WTC11 (cell line): Measurements from ENCODE around the gene FPR1. TPM values are rescaled to one million over a fixed set of nuclear protein-coding genes. Genes with fewer than 3 reads are reported as not detected.

Experiments used
- ATAC-seq: fragments of 200-7000 bp; cut with Tn5 transposase; 2 replicates; pipeline ENCODE4 v1.10.0; 2021; ENCODE audit warnings: mild to moderate bottlenecking, moderate library complexity
- CTCF ChIA-PET: fragments of 300-600 bp; sonication (Branson Sonifier 250); formaldehyde crosslinking; loops from one replicate; lab custom pipeline; 2021; ENCODE audit warnings: antibody characterized with exemption; lab: Charles Lee
- POLR2A ChIA-PET: fragments of 350-600 bp; sonication (Branson Sonifier 250); formaldehyde crosslinking; loops from one replicate; lab custom pipeline; 2021; ENCODE audit warnings: antibody characterized with exemption; lab: Charles Lee
- DNase-seq: peaks from one replicate; pipeline ENCODE4 v3.0.0; 2021; ENCODE audit warnings: low spot score
- H3K27ac Mint-ChIP-seq: 2 replicates; pipeline ENCODE4 v1.8.0; 2021; ENCODE audit warnings: mixed read lengths
- H3K27me3 Mint-ChIP-seq: 2 replicates; pipeline ENCODE4 v1.8.0; 2021; ENCODE audit warnings: low read depth, mild to moderate bottlenecking, moderate library complexity, mixed read lengths
- H3K36me3 Mint-ChIP-seq: 2 replicates; pipeline ENCODE4 v1.8.0; 2021; ENCODE audit warnings: mixed read lengths
- H3K4me1 Mint-ChIP-seq: 2 replicates; pipeline ENCODE4 v1.8.0; 2022; ENCODE audit warnings: mixed read lengths
- H3K4me3 Mint-ChIP-seq: 2 replicates; pipeline ENCODE4 v1.8.0; 2021; ENCODE audit warnings: mild to moderate bottlenecking, moderate library complexity, mixed read lengths
- H3K9me3 Mint-ChIP-seq: 2 replicates; pipeline ENCODE4 v1.8.0; 2021; ENCODE audit warnings: mixed read lengths
- CBFB ChIP-seq: sonication (generic); formaldehyde crosslinking; IDR thresholded peaks from 2 replicates; pipeline ENCODE4 v1.8.1; 2022; ENCODE audit warnings: mild to moderate bottlenecking, low read depth, missing genetic modification reagents
- ETV6 ChIP-seq: sonication (generic); formaldehyde crosslinking; IDR thresholded peaks from 2 replicates; pipeline ENCODE4 v1.8.1; 2022; ENCODE audit warnings: mild to moderate bottlenecking, missing genetic modification reagents
- FOXJ3 ChIP-seq: sonication (generic); formaldehyde crosslinking; IDR thresholded peaks from 2 replicates; pipeline ENCODE4 v1.9.0; 2021; ENCODE audit warnings: missing genetic modification reagents, mild to moderate bottlenecking, borderline replicate concordance
- FOXP1 ChIP-seq: sonication (generic); formaldehyde crosslinking; IDR thresholded peaks from 2 replicates; pipeline ENCODE4 v1.8.0; 2022; ENCODE audit warnings: missing genetic modification reagents, mild to moderate bottlenecking, moderate library complexity, borderline replicate concordance
- GRHL2 ChIP-seq: fragments of 250-450 bp; sonication (Bioruptor Pico); IDR thresholded peaks from 2 replicates; pipeline ENCODE4 v1.8.0; 2022; ENCODE audit warnings: mild to moderate bottlenecking, moderate library complexity; ENCODE audit not compliant: insufficient replicate concordance, severe bottlenecking
- IRF1 ChIP-seq: sonication (generic); formaldehyde crosslinking; IDR thresholded peaks from 2 replicates; pipeline ENCODE4 v1.8.0; 2023; ENCODE audit warnings: missing genetic modification reagents
- IRF2 ChIP-seq: sonication (generic); formaldehyde crosslinking; IDR thresholded peaks from 2 replicates; pipeline ENCODE4 v1.8.0; 2022; ENCODE audit warnings: low read depth, missing genetic modification reagents, borderline replicate concordance
- MAX ChIP-seq: sonication (generic); formaldehyde crosslinking; IDR thresholded peaks from 2 replicates; pipeline ENCODE4 v1.8.0; 2022; ENCODE audit warnings: mild to moderate bottlenecking, missing genetic modification reagents
- NR2C2 ChIP-seq: sonication (generic); formaldehyde crosslinking; IDR thresholded peaks from 2 replicates; pipeline ENCODE4 v1.8.0; 2022; ENCODE audit warnings: mild to moderate bottlenecking, missing genetic modification reagents
- PRDM15 ChIP-seq: sonication (generic); formaldehyde crosslinking; IDR thresholded peaks from 2 replicates; pipeline ENCODE4 v1.8.0; 2022; ENCODE audit warnings: missing genetic modification reagents
- RORB ChIP-seq: fragments of 250-450 bp; sonication (Bioruptor Pico); IDR thresholded peaks from 2 replicates; pipeline ENCODE4 v1.9.0; 2021; ENCODE audit warnings: mild to moderate bottlenecking
- STAT6 ChIP-seq: sonication (generic); formaldehyde crosslinking; conservative IDR thresholded peaks from 2 replicates; pipeline ENCODE4 v1.8.1; 2023; ENCODE audit warnings: mild to moderate bottlenecking, low read depth, missing genetic modification reagents, moderate library complexity
- TCF7 ChIP-seq: sonication (generic); formaldehyde crosslinking; IDR thresholded peaks from 2 replicates; pipeline ENCODE4 v1.8.0; 2022; ENCODE audit warnings: mild to moderate bottlenecking, low read depth, missing genetic modification reagents, moderate library complexity
- ZNF396 ChIP-seq: fragments of 250-450 bp; sonication (Bioruptor Pico); IDR thresholded peaks from 2 replicates; pipeline ENCODE4 v1.8.0; 2021; ENCODE audit warnings: mild to moderate bottlenecking, moderate library complexity, borderline replicate concordance
- ZNF416 ChIP-seq: fragments of 250-450 bp; sonication (Bioruptor Pico); IDR thresholded peaks from 2 replicates; pipeline ENCODE4 v1.9.0; 2021; ENCODE audit warnings: mild to moderate bottlenecking, inconsistent platforms
- ZSCAN18 ChIP-seq: fragments of 250-450 bp; sonication (Bioruptor Pico); IDR thresholded peaks from 2 replicates; pipeline ENCODE4 v2.1.2; 2022; ENCODE audit warnings: mild to moderate bottlenecking, moderate library complexity
- total RNA-seq: library from RNA; stranded (reverse); gene quantifications from 3 replicates; pipeline ENCODE4 v1.2.3, GENCODE V29; 2021
- TF ChIP-seq, protein P1 (sequence below): fragments of 250-450 bp; sonication (Bioruptor Pico); IDR thresholded peaks from 2 replicates; pipeline ENCODE4 v1.9.0; 2021; ENCODE audit warnings: moderate library complexity, mild to moderate bottlenecking, inconsistent platforms, borderline replicate concordance

Gene FPR1
- total RNA-seq, 1 experiment from 2014 or later = 0.72 TPM

DNA sequence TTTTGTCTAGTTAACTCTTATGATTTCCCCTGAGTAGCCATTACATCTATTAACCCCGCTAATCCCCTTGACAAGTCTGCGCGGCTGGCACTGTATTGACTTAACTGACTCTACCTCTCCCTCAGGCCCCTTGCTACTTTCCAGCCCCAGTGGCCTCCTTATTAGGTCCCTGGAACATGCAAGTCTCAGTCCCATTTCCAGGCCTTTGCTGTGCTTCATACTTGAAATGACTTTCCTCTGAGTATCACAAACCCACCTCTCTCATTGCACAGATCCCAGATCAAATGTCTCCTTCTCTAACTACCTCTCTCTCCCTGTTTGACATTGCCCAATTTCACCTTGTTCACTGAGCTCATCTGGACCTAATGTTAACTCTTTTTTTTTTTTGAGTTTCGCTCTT, 45.4 kb downstream of the FPR1 start:
- TF ChIP-seq IRF1 (CRISPR knock-in tag) = no peak
- TF ChIP-seq, protein P1, sequence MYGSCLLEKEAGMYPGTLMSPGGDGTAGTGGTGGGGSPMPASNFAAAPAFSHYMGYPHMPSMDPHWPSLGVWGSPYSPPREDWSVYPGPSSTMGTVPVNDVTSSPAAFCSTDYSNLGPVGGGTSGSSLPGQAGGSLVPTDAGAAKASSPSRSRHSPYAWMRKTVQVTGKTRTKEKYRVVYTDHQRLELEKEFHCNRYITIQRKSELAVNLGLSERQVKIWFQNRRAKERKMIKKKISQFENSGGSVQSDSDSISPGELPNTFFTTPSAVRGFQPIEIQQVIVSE = no peak
- no peak for TF ChIP-seq FOXP1
- TF ChIP-seq IRF2 = no peak
- no peak for TF ChIP-seq ZSCAN18 (CRISPR knock-in tag)
- POLR2A ChIA-PET = interaction anchor here (0.7 kb wide), 1 partner anchor 1099 kb away, joined by 3 read pairs; no protein-coding TSS in a partner anchor
- CTCF ChIA-PET = no interaction called here
- DNase-seq = no peak
- Mint-ChIP-seq H3K27me3 (peaks cover 27% of the 10 kb centered on the region), H3K4me1 (peaks cover 23% of the 10 kb centered on the region), H3K27ac (no peak overlapping the region), H3K36me3 (peaks cover 14% of the 10 kb centered on the region), H3K4me3 (peak overlapping the region; percentile 4; the same call in 1 of the 2 replicates), H3K9me3 (no peaks in the 10 kb centered on the region)
- ATAC-seq = no peak

GRCh38 chr19:51704626-51705025, 47.1 kb downstream of the FPR1 start:
- no peaks in the 10 kb centered on the region for H3K9me3 Mint-ChIP-seq
- CTCF ChIA-PET = interaction anchor here (0.6 to 3.6 kb wide), 13 partner anchors 8 to 980 kb away, joined by 3 to 38 read pairs (median 5); no protein-coding TSS in a partner anchor
- H3K27ac Mint-ChIP-seq = no peak overlapping the region
- H3K4me1 Mint-ChIP-seq = peaks cover 29% of the 10 kb centered on the region
- DNase-seq = no peak
- TF ChIP-seq ZSCAN18 (CRISPR knock-in tag) (no peak), ZNF416 (CRISPR knock-in tag) (no peak)
- peak overlapping the region; percentile 94 for H3K4me3 Mint-ChIP-seq
- no peak for ATAC-seq
- POLR2A ChIA-PET = interaction anchor here (0.6 to 2.4 kb wide), 4 partner anchors 9 to 1231 kb away, joined by 3 to 17 read pairs (median 4); no protein-coding TSS in a partner anchor
- H3K27me3 Mint-ChIP-seq = peaks cover 13% of the 10 kb centered on the region
- H3K36me3 Mint-ChIP-seq = peaks cover 14% of the 10 kb centered on the region

- POLR2A ChIA-PET = interaction anchor here (0.6 to 2.4 kb wide), 5 partner anchors 9 to 1230 kb away, joined by 3 to 17 read pairs (median 4); no protein-coding TSS in a partner anchor
- TF ChIP-seq FOXJ3 (CRISPR knock-in tag) (no peak), CBFB (no peak), RORB (no peak), ZNF396 (CRISPR knock-in tag) (no peak), ETV6 (CRISPR knock-in tag) (peak; percentile 96), PRDM15 (CRISPR knock-in tag) (no peak), TCF7 (no peak), IRF2 (no peak), MAX (CRISPR knock-in tag) (peak; percentile 68; the same call in 1 of the 2 replicates), STAT6 (CRISPR knock-in tag) (no peak), NR2C2 (CRISPR knock-in tag) (no peak), GRHL2 (no peak)
Measured at GRCh38 chr19:51703575-51704515, 47.8 kb downstream of the FPR1 start.

More at GRCh38 chr19:51703575-51704515, 47.8 kb downstream of the FPR1 start:
- no peak overlapping the region; the same call in 1 of the 2 replicates for H3K27ac Mint-ChIP-seq
- CTCF ChIA-PET = interaction anchor here (0.5 to 3.6 kb wide), 20 partner anchors 9 to 1789 kb away, joined by 3 to 38 read pairs (median 4); no protein-coding TSS in a partner anchor
- H3K4me3 Mint-ChIP-seq = peak overlapping the region; percentile 94
- peak; percentile 97 for DNase-seq
- peaks cover 29% of the 10 kb centered on the region for H3K4me1 Mint-ChIP-seq
- ATAC-seq = peak; percentile 54
- peaks cover 8% of the 10 kb centered on the region for H3K27me3 Mint-ChIP-seq
- no peaks in the 10 kb centered on the region for H3K9me3 Mint-ChIP-seq
- peaks cover 16% of the 10 kb centered on the region for H3K36me3 Mint-ChIP-seq
